WTC11 (cell line): ENCODE measurements around the gene SLC7A14. TPM values are rescaled to one million over a fixed set of nuclear protein-coding genes. Genes with fewer than 3 reads are reported as not detected.

Experiments used
- ATAC-seq: fragments of 200-7000 bp; cut with Tn5 transposase; 2 replicates; pipeline ENCODE4 v1.10.0; 2021; ENCODE audit warnings: mild to moderate bottlenecking, moderate library complexity
- CTCF ChIA-PET: fragments of 300-600 bp; sonication (Branson Sonifier 250); formaldehyde crosslinking; loops from one replicate; lab custom pipeline; 2021; ENCODE audit warnings: antibody characterized with exemption; lab: Charles Lee
- POLR2A ChIA-PET: fragments of 350-600 bp; sonication (Branson Sonifier 250); formaldehyde crosslinking; loops from one replicate; lab custom pipeline; 2021; ENCODE audit warnings: antibody characterized with exemption; lab: Charles Lee
- DNase-seq: peaks from one replicate; pipeline ENCODE4 v3.0.0; 2021; ENCODE audit warnings: low spot score
- H3K27ac Mint-ChIP-seq: 2 replicates; pipeline ENCODE4 v1.8.0; 2021; ENCODE audit warnings: mixed read lengths
- H3K27me3 Mint-ChIP-seq: 2 replicates; pipeline ENCODE4 v1.8.0; 2021; ENCODE audit warnings: low read depth, mild to moderate bottlenecking, moderate library complexity, mixed read lengths
- H3K36me3 Mint-ChIP-seq: 2 replicates; pipeline ENCODE4 v1.8.0; 2021; ENCODE audit warnings: mixed read lengths
- H3K4me1 Mint-ChIP-seq: 2 replicates; pipeline ENCODE4 v1.8.0; 2022; ENCODE audit warnings: mixed read lengths
- H3K4me3 Mint-ChIP-seq: 2 replicates; pipeline ENCODE4 v1.8.0; 2021; ENCODE audit warnings: mild to moderate bottlenecking, moderate library complexity, mixed read lengths
- H3K9me3 Mint-ChIP-seq: 2 replicates; pipeline ENCODE4 v1.8.0; 2021; ENCODE audit warnings: mixed read lengths
- CREM ChIP-seq: sonication (generic); formaldehyde crosslinking; IDR thresholded peaks from 2 replicates; pipeline ENCODE4 v1.8.1; 2022; ENCODE audit warnings: mild to moderate bottlenecking, missing genetic modification reagents, moderate library complexity
- EMX1 ChIP-seq: fragments of 250-450 bp; sonication (Bioruptor Pico); IDR thresholded peaks from 2 replicates; pipeline ENCODE4 v1.8.0; 2021; ENCODE audit warnings: mild to moderate bottlenecking
- ESRRA ChIP-seq: sonication (generic); formaldehyde crosslinking; IDR thresholded peaks from 2 replicates; pipeline ENCODE4 v1.8.1; 2022; ENCODE audit warnings: mild to moderate bottlenecking, missing genetic modification reagents, borderline replicate concordance
- FOXK1 ChIP-seq: sonication (generic); formaldehyde crosslinking; IDR thresholded peaks from 2 replicates; pipeline ENCODE4 v1.8.0; 2022; ENCODE audit warnings: mild to moderate bottlenecking, moderate library complexity, missing genetic modification reagents
- FOXP1 ChIP-seq: sonication (generic); formaldehyde crosslinking; IDR thresholded peaks from 2 replicates; pipeline ENCODE4 v1.8.0; 2022; ENCODE audit warnings: missing genetic modification reagents, mild to moderate bottlenecking, moderate library complexity, borderline replicate concordance
- GRHL2 ChIP-seq: fragments of 250-450 bp; sonication (Bioruptor Pico); IDR thresholded peaks from 2 replicates; pipeline ENCODE4 v1.8.0; 2022; ENCODE audit warnings: mild to moderate bottlenecking, moderate library complexity; ENCODE audit not compliant: insufficient replicate concordance, severe bottlenecking
- GTF2I ChIP-seq: fragments of 250-450 bp; sonication (Bioruptor Pico); conservative IDR thresholded peaks from 2 replicates; pipeline ENCODE4 v1.4.0; 2021; ENCODE audit warnings: mild to moderate bottlenecking
- IRF2 ChIP-seq: sonication (generic); formaldehyde crosslinking; IDR thresholded peaks from 2 replicates; pipeline ENCODE4 v1.8.0; 2022; ENCODE audit warnings: low read depth, missing genetic modification reagents, borderline replicate concordance
- MXD4 ChIP-seq: fragments of 250-450 bp; sonication (Bioruptor Pico); IDR thresholded peaks from 2 replicates; pipeline ENCODE4 v1.8.0; 2021; ENCODE audit warnings: mild to moderate bottlenecking, moderate library complexity, borderline replicate concordance
- NFATC4 ChIP-seq: fragments of 250-450 bp; sonication (Bioruptor Pico); IDR thresholded peaks from 2 replicates; pipeline ENCODE4 v1.9.0; 2021; ENCODE audit warnings: mild to moderate bottlenecking
- NR1H2 ChIP-seq: sonication (generic); formaldehyde crosslinking; IDR thresholded peaks from 2 replicates; pipeline ENCODE4 v1.9.0; 2021; ENCODE audit warnings: mild to moderate bottlenecking, moderate library complexity, missing genetic modification reagents
- PREB ChIP-seq: sonication (generic); formaldehyde crosslinking; IDR thresholded peaks from 2 replicates; pipeline ENCODE4 v1.8.1; 2022; ENCODE audit warnings: mild to moderate bottlenecking, missing genetic modification reagents, moderate library complexity, borderline replicate concordance
- SMAD3 ChIP-seq: sonication (generic); formaldehyde crosslinking; IDR thresholded peaks from 2 replicates; pipeline ENCODE4 v1.8.0; 2022; ENCODE audit warnings: missing genetic modification reagents, mild to moderate bottlenecking, borderline replicate concordance
- SMAD4 ChIP-seq: sonication (generic); formaldehyde crosslinking; IDR thresholded peaks from 2 replicates; pipeline ENCODE4 v1.8.0; 2022; ENCODE audit warnings: mild to moderate bottlenecking, missing genetic modification reagents
- SP1 ChIP-seq: sonication (generic); formaldehyde crosslinking; conservative IDR thresholded peaks from 2 replicates; pipeline ENCODE4 v1.8.1; 2022; ENCODE audit warnings: missing genetic modification reagents
- TCF7 ChIP-seq: sonication (generic); formaldehyde crosslinking; IDR thresholded peaks from 2 replicates; pipeline ENCODE4 v1.8.0; 2022; ENCODE audit warnings: mild to moderate bottlenecking, low read depth, missing genetic modification reagents, moderate library complexity
- TEAD1 ChIP-seq: sonication (generic); formaldehyde crosslinking; IDR thresholded peaks from 2 replicates; pipeline ENCODE4 v1.8.0; 2022; ENCODE audit warnings: mild to moderate bottlenecking, missing genetic modification reagents
- TEAD4 ChIP-seq: sonication (generic); formaldehyde crosslinking; IDR thresholded peaks from 2 replicates; pipeline ENCODE4 v1.8.0; 2022; ENCODE audit warnings: mild to moderate bottlenecking, missing genetic modification reagents
- ZNF121 ChIP-seq: sonication (generic); formaldehyde crosslinking; IDR thresholded peaks from 2 replicates; pipeline ENCODE4 v1.8.0; 2023; ENCODE audit warnings: missing genetic modification reagents
- ZNF317 ChIP-seq: sonication (generic); formaldehyde crosslinking; IDR thresholded peaks from 2 replicates; pipeline ENCODE4 v1.8.1; 2023; ENCODE audit warnings: low read depth, mild to moderate bottlenecking, moderate library complexity, missing genetic modification reagents, borderline replicate concordance
- ZNF416 ChIP-seq: fragments of 250-450 bp; sonication (Bioruptor Pico); IDR thresholded peaks from 2 replicates; pipeline ENCODE4 v1.9.0; 2021; ENCODE audit warnings: mild to moderate bottlenecking, inconsistent platforms
- ZNF671 ChIP-seq: fragments of 250-450 bp; sonication (Bioruptor Pico); IDR thresholded peaks from 2 replicates; pipeline ENCODE4 v1.8.0; 2021; ENCODE audit warnings: mild to moderate bottlenecking
- total RNA-seq: library from RNA; stranded (reverse); gene quantifications from 3 replicates; pipeline ENCODE4 v1.2.3, GENCODE V29; 2021
- TF ChIP-seq, protein P1 (sequence below): fragments of 250-450 bp; sonication (Bioruptor Pico); IDR thresholded peaks from 2 replicates; pipeline ENCODE4 v1.9.0; 2021; ENCODE audit warnings: moderate library complexity, mild to moderate bottlenecking, inconsistent platforms, borderline replicate concordance
- TF ChIP-seq, protein P2 (sequence below): sonication (generic); formaldehyde crosslinking; IDR thresholded peaks from 2 replicates; pipeline ENCODE4 v1.8.0; 2022; ENCODE audit warnings: mild to moderate bottlenecking, missing genetic modification reagents
- TF ChIP-seq, protein P3 (sequence below): sonication (generic); formaldehyde crosslinking; IDR thresholded peaks from 2 replicates; pipeline ENCODE4 v1.8.0; 2023; ENCODE audit warnings: missing genetic modification reagents

Gene SLC7A14
- total RNA-seq, 1 experiment from 2014 or later = 0.68 TPM

GRCh38 chr3:170458285-170458684 lies 127.6 kb downstream of the SLC7A14 start (continued):
- TF ChIP-seq NR1H2 (CRISPR knock-in tag) (no peak), NFATC4 (no peak), CREM (CRISPR knock-in tag) (no peak), SP1 (CRISPR knock-in tag) (no peak), ZNF416 (CRISPR knock-in tag) (no peak), ZNF671 (CRISPR knock-in tag) (no peak), SMAD4 (CRISPR knock-in tag) (no peak), FOXK1 (CRISPR knock-in tag) (no peak), SMAD3 (CRISPR knock-in tag) (no peak), GTF2I (no peak), ESRRA (CRISPR knock-in tag) (no peak)
- TF ChIP-seq, protein P1, sequence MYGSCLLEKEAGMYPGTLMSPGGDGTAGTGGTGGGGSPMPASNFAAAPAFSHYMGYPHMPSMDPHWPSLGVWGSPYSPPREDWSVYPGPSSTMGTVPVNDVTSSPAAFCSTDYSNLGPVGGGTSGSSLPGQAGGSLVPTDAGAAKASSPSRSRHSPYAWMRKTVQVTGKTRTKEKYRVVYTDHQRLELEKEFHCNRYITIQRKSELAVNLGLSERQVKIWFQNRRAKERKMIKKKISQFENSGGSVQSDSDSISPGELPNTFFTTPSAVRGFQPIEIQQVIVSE (CRISPR knock-in tag) = no peak
- TF ChIP-seq, all 79 proteins: peak for 0

DNA sequence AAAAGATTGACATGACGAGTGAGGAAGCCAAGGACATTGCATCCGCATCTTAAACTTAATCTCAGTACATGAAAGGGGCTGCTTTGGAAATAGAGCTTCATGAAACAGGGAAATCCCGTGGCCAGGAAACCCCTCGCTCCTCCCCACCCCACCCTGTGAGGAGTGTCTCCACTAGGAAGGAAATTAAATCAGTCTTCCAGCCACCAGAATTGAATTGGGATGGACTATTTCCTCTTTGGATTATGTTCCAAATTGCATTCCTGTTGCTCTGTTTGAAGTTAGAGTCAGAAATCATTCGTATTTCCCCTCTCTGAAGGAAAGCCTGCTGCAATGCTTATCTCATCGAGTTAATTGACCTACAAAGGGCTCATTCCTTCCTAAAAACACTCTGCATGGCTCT lies 131.4 kb downstream of the SLC7A14 start:
- POLR2A ChIA-PET = no interaction called here
- peaks cover 5% of the 10 kb centered on the region for H3K4me1 Mint-ChIP-seq
- no peak for TF ChIP-seq SMAD3 (CRISPR knock-in tag)
- H3K27me3 Mint-ChIP-seq = no peaks in the 10 kb centered on the region; the same call in 1 of the 2 replicates
- CTCF ChIA-PET = interaction anchor here (1.5 kb wide), 1 partner anchor 11 kb away, joined by 3 read pairs; no protein-coding TSS in a partner anchor
- no peak overlapping the region for H3K27ac Mint-ChIP-seq
- H3K36me3 Mint-ChIP-seq = no peaks in the 10 kb centered on the region
- no peak for DNase-seq
- no peak overlapping the region for H3K4me3 Mint-ChIP-seq
- H3K9me3 Mint-ChIP-seq = peaks cover 5% of the 10 kb centered on the region; the same call in 1 of the 2 replicates
- ATAC-seq = no peak

- Mint-ChIP-seq H3K36me3 (no peaks in the 10 kb centered on the region), H3K9me3 (peaks cover 5% of the 10 kb centered on the region; the same call in 1 of the 2 replicates), H3K4me1 (peaks cover 5% of the 10 kb centered on the region), H3K4me3 (no peak overlapping the region), H3K27ac (no peak overlapping the region), H3K27me3 (no peaks in the 10 kb centered on the region; the same call in 1 of the 2 replicates)
- CTCF ChIA-PET = interaction anchor here (0.8 kb wide), 1 partner anchor 16 kb away, joined by 4 read pairs; no protein-coding TSS in a partner anchor
- DNase-seq (no peak), ATAC-seq (no peak)
- TF ChIP-seq EMX1 (CRISPR knock-in tag) = no peak
- TF ChIP-seq FOXP1 (CRISPR knock-in tag) = no peak
- TF ChIP-seq ZNF317 (CRISPR knock-in tag) = no peak
- no peak for TF ChIP-seq IRF2 (CRISPR knock-in tag)
- TF ChIP-seq MXD4 (CRISPR knock-in tag) = no peak
- TF ChIP-seq TCF7 (CRISPR knock-in tag) = no peak
- TF ChIP-seq, protein P2, sequence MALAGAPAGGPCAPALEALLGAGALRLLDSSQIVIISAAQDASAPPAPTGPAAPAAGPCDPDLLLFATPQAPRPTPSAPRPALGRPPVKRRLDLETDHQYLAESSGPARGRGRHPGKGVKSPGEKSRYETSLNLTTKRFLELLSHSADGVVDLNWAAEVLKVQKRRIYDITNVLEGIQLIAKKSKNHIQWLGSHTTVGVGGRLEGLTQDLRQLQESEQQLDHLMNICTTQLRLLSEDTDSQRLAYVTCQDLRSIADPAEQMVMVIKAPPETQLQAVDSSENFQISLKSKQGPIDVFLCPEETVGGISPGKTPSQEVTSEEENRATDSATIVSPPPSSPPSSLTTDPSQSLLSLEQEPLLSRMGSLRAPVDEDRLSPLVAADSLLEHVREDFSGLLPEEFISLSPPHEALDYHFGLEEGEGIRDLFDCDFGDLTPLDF (CRISPR knock-in tag) = no peak
- no peak for TF ChIP-seq NR1H2 (CRISPR knock-in tag)
- TF ChIP-seq GRHL2 (CRISPR knock-in tag) = no peak
- no peak for TF ChIP-seq ZNF121
- no peak for TF ChIP-seq PREB (CRISPR knock-in tag)
- TF ChIP-seq TEAD4 (CRISPR knock-in tag) = no peak
- TF ChIP-seq, protein P3, sequence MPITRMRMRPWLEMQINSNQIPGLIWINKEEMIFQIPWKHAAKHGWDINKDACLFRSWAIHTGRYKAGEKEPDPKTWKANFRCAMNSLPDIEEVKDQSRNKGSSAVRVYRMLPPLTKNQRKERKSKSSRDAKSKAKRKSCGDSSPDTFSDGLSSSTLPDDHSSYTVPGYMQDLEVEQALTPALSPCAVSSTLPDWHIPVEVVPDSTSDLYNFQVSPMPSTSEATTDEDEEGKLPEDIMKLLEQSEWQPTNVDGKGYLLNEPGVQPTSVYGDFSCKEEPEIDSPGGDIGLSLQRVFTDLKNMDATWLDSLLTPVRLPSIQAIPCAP = no peak
- no peak for TF ChIP-seq GTF2I
- TF ChIP-seq TEAD1 (CRISPR knock-in tag) = no peak
- TF ChIP-seq, all 79 proteins: peak for 0
- POLR2A ChIA-PET = no interaction called here
These were observed 135.8 kb downstream of the SLC7A14 start for GRCh38 chr3:170450039-170450438.
